Heart left ventricle (tissue), 13 donors: Measurements from ENCODE around the gene CELF2.

Experiments used
- POLR2A ChIP-seq, 2 donors: fragments of 450-650 bp; IDR thresholded peaks; one replicate each; pipeline ENCODE4 v1.6.1; 2017; ENCODE audit warnings: antibody characterized with exemption in 2 of 2, mild to moderate bottlenecking in 2 of 2, moderate library complexity in 2 of 2
- TF ChIP-seq, protein P1 (sequence below), 12 donors: fragments of 200-600 bp; sonication (generic) in 4 of 12; IDR thresholded peaks; one replicate each; pipeline versions ENCODE4 v1.5.0 to v1.8.0; 2018 to 2022; ENCODE audit warnings: antibody characterized with exemption in 12 of 12, mild to moderate bottlenecking in 5 of 12
- donor health status: ischemic (EF 13 %, LVEDD 7.1; RV severe dilation, severe dysfunction).
- donor health status: DM: no; HTN: yes; CAD: no.
- donor health status: DM: no; HTN: no; CAD: no.
- donor health status: ischemic (EF 25% LVEDD 6.9; RV normal size, moderate dysfunction).
- donor health status: ischemic (EF 25% LVEDD 5.7; RV mildly dilated, moderate dysfunction).
- donor health status: ischemic (EF 35%, LVEDD 5.7; RV mildly dilated, moderate dysfunction).
- donor health status: nonischemic (EF 11% LVEDD 7.7; RV severe dilation, severe dysfunction).
- donor health status: DM: yes; HTN: yes; CAD: no.
- donor health status: PGD.
- donor health status: ischemic (EF 29% LVEDD 5.4; RV normal size, mild dysfunction).
- donor health status: nonischemic (EF 23%, LVEDD 6.1; RV moderate dilation, normal function).

- TF ChIP-seq, protein P1, sequence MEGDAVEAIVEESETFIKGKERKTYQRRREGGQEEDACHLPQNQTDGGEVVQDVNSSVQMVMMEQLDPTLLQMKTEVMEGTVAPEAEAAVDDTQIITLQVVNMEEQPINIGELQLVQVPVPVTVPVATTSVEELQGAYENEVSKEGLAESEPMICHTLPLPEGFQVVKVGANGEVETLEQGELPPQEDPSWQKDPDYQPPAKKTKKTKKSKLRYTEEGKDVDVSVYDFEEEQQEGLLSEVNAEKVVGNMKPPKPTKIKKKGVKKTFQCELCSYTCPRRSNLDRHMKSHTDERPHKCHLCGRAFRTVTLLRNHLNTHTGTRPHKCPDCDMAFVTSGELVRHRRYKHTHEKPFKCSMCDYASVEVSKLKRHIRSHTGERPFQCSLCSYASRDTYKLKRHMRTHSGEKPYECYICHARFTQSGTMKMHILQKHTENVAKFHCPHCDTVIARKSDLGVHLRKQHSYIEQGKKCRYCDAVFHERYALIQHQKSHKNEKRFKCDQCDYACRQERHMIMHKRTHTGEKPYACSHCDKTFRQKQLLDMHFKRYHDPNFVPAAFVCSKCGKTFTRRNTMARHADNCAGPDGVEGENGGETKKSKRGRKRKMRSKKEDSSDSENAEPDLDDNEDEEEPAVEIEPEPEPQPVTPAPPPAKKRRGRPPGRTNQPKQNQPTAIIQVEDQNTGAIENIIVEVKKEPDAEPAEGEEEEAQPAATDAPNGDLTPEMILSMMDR (IDR thresholded peaks at IDR 0.05): no peak
- TF ChIP-seq POLR2A (IDR thresholded peaks at IDR 0.05): no peak
These were observed 281.5 kb downstream of the CELF2 start for GRCh38 chr10:11299125-11299524.
